HG02623 (cell line): ENCODE data around the gene FLYWCH1.

Experiments used
- ATAC-seq: cut with Tn5 transposase; IDR thresholded peaks from one replicate; pipeline ENCODE4 v1.9.1; 2021; ENCODE audit warnings: moderate library complexity; ENCODE audit not compliant: unreplicated experiment

The FLYWCH1 gene

DNA sequence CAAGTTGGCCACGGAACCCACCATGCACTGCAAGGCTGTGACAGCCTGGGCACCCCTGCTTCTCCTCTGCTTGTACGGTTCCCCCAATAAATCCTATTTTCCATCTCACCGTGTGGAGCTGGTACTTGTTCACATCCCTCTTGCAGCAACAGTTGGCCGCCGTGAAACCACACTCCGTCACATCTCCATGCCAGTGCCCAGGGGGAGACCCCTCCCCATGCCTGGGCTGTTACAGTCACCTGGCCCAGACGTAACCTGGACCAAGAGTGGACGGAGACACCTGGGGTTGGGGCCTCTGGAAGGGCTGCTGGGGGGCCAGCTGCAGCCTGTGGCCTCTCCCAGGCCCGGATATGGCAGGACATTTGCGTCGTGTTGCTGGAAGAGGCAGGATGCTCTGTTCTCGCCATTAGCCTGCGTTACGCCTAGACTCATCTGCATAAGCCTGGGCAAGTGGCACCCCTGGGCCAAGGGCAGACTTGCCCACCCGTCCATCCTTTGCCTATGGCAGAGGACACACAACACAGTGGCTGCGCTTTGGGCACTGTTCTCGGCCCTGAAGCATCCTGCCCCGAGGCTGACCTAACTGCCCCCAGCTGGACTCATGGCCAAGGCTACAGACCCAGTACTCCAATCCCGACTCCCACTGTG lies 38.1 kb downstream of the FLYWCH1 start:
- ATAC-seq: no peak

GRCh38 chr16:2950353-2950724 lies 38.6 kb downstream of the FLYWCH1 start:
- ATAC-seq: no peak

GRCh38 chr16:2950773-2951172 lies 39.0 kb downstream of the FLYWCH1 start:
- ATAC-seq: no peak

- no peak for ATAC-seq
Observed at GRCh38 chr16:2952679-2953078, 40.9 kb downstream of the FLYWCH1 start.

GRCh38 chr16:2953706-2954627 lies 42.2 kb downstream of the FLYWCH1 start:
- ATAC-seq: no peak

- ATAC-seq: no peak
Observed at GRCh38 chr16:2954656-2955381, 43.1 kb downstream of the FLYWCH1 start.

GRCh38 chr16:2955438-2955778 lies 43.7 kb downstream of the FLYWCH1 start:
- ATAC-seq: no peak

GRCh38 chr16:2955779-2956578 lies 44.2 kb downstream of the FLYWCH1 start:
- no peak for ATAC-seq

- ATAC-seq: no peak
Observed at GRCh38 chr16:2956579-2956956, 44.8 kb downstream of the FLYWCH1 start.

DNA sequence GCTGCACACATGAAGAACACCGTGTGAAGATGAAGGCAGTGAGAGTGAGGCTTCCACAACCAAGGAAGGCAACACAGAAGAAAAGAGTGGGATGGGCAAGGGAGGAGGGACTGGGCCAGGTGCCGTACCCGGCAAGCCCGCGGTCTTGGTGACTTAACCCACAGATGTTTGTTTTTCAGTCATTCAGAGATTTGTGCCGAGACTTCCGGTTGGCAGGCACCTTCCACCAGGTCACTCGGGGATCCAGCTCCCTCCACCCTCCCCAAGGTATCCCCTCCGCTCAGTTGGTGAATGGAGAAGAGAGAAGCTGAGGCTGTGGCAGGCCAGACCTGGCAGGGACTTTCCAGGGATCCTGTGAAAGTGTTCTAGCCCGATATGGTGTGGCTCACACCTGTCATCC lies 47.5 kb downstream of the FLYWCH1 start:
- ATAC-seq: no peak

GRCh38 chr16:2960183-2961010 lies 48.7 kb downstream of the FLYWCH1 start:
- ATAC-seq: no peak

DNA sequence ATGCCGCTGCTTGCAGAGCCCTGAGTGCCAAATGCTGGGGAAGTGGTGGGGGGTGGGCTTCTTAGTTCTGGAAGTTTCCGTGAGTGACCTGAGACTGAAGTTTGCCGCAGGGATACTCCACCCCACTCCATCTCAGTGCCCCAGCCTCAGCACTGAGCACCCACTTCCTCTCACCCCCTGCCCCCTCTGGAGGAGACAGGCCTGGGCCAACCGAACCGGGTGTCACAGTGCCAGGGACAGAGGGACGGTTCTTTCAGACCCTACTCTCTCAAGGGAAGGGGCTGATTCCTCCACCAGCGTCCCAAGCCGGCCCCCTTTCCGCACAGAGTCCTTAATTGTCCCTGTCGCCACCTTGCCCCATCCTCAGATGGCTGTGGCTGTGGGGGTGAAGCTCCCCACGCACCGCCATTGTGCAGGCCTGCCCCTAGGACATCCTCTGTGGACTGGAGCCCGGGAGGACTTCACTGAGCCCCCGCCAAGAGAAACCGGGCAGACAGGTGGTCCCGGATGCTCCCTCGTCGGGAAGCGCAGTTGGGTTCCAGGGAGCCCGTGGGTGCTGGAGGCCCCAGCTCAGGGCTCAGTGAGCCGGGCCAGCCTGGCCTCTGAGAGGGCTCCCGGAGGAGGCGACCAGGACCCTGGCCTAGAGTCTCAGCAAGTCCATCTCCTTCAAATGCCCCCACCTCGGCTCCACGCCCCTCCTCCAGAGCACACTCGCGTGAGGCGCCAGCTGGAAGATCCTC lies 50.8 kb downstream of the FLYWCH1 start:
- no peak for ATAC-seq

- ATAC-seq: no peak
Observed at GRCh38 chr16:2963074-2963722, 51.5 kb downstream of the FLYWCH1 start.

DNA sequence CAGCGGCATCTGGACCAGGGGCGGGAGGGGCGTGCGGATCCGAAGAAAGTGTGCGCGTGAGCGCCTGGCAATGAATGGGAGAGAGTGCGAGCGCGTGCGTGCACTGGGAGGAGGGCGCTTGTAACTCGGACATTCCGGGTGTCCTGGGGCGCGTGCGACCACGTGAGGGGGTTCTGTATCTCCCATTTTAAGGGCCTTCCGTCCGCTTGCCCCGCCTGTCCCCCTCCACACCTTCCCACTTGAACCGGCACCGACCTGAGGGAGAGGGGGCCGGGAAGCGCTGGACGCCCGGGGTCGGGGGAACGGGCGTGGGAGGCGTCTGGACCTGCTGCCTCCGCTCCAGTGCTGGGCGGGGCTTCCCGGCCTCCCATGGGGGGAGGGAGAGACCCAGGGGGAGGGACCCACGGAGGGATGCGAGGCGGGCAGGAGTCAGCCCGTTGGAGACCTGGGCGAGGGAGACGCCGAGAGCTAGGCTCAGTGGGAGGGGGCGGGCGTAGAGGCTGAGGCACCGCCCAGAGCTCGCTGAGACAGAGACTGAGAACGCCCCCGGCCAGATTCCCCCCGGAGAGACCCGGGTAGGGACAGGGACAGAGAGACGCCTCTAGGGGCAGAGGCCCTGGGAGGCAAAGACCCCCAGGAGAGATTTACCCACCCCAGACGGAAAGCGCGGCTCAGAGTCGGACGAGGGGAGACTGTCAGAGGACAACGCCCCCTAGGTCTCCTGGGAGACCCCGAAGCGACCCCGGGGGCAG lies 52.2 kb downstream of the FLYWCH1 start, which contains the start of gene KREMEN2:
KREMEN2 (plus strand) TSS at position 553 of the 752 bp plus-strand sequence. CDS start 246 bp downstream, outside the sequence.
- no peak for ATAC-seq

DNA sequence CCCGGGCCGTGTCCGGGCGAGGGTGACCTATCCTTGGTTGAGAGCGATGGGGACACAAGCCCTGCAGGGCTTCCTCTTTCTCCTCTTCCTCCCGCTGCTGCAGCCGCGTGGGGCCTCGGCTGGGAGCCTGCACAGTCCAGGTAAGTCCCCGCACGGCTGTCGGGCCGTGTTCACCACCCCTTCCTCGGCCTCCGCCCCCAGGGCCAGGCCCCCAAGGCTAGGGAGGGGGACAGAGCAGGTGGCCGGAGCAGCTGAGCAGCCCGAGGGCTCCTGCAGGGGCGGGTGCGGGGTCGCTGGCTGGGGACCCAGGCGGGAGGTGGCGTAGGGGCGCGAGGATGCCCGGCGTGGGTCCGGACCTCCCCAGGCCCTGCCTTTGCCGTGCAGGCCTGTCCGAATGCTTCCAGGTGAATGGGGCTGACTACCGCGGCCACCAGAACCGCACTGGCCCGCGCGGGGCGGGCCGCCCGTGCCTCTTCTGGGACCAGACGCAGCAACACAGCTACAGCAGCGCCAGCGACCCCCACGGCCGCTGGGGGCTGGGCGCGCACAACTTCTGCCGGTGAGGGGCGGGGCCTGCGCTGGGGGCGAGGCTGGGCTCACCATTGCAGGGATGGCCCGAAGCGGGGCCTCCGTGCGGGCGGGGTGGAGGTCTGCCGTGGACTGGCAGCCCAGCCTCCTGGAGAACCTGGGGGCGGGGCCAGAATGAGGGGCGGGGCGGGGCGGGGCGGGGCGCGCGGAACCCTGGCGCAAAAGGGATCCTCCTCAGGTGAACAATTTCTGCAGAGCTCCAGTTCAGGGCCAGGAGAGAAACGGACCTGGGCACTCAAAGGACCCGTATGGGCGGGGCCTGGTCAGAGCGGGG lies 53.0 kb downstream of the FLYWCH1 start:
- no peak for ATAC-seq

- no peak for ATAC-seq
Observed at GRCh38 chr16:2966043-2966807, 54.5 kb downstream of the FLYWCH1 start.
